Measurements from ENCODE around the gene ALDH3A2.

The ALDH3A2 gene

GRCh38 chr17:19648475-19649273 lies at the start of gene ALDH3A2:
TSS of gene ALDH3A2 (plus strand) at chr17:19648751. CDS start at chr17:19648972, 221 bp downstream.
- peak; percentile 31 for FAIRE-seq

GRCh38 chr17:19610311-19610710 lies 38.2 kb upstream of the ALDH3A2 start:
- FAIRE-seq: no peak

- FAIRE-seq: no peak
These were observed 37.7 kb upstream of the ALDH3A2 start for GRCh38 chr17:19610879-19611278.

- no peak for FAIRE-seq
These were observed 34.6 kb upstream of the ALDH3A2 start for GRCh38 chr17:19613979-19614378.

GRCh38 chr17:19614900-19615299 lies 33.7 kb upstream of the ALDH3A2 start:
- FAIRE-seq: no peak

DNA sequence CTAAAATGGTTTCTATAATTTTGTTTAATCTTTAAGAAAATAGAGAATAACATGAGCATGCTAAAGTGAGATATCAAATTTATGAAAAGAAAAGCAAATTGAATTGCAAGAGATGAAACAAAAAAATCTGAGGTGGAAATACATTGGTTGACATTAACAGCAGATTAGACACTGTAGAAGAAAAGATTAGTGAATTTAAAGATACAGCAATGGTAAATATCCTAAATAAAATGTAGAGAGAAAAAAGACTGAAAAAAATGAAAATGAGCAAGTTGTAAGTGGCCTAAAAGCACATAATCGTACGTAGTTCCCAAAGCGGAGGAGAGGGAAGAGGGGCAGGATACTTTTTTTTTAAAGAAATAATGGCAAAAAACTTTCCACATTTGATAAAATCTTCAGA lies 30.5 kb upstream of the ALDH3A2 start:
- no peak for FAIRE-seq

GRCh38 chr17:19619705-19620325 lies 28.7 kb upstream of the ALDH3A2 start:
- no peak for FAIRE-seq

DNA sequence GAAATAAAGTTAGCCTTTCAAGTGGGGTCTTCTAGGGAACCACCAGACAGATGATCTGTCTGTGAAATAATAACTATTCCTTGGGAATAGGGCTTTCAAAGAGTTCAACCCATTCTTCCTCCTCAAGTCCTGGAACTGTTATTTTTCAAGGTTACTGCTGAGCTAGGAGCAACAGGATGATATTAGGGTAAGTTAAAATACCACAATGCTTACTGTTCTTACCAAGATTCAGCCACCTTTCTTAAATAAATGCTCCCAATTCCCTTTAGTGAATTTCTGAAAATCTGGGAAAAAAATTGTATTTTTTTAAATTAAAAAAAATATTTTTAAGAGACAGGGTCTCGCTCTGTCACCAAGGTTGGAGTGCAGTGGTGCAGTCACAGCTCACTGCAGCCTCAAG lies 26.9 kb upstream of the ALDH3A2 start:
- no peak for FAIRE-seq

DNA sequence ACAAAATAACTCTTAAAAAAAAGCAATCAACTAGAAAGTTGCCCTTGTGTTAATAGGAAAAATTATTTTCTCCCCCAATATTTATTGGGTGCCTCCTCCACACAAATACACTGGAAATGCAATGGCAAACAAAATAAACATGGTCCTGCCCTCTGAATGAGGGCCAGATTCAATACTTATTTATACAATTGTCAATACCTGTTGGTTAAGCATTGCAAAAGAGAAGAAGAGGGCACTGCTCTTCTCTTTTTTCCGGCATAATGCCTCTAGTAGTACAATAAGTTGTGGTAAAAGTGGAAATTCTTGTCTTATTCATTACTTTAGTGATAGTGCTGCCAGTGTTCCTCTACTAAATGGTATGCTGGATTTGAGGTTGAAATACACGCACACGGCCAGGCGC lies 22.5 kb upstream of the ALDH3A2 start:
- FAIRE-seq: no peak

GRCh38 chr17:19629449-19629848 lies 19.1 kb upstream of the ALDH3A2 start:
- no peak for FAIRE-seq

- FAIRE-seq: no peak
These were observed 18.5 kb upstream of the ALDH3A2 start for GRCh38 chr17:19630035-19630434.

GRCh38 chr17:19630661-19631060 lies 17.9 kb upstream of the ALDH3A2 start:
- FAIRE-seq: no peak

DNA sequence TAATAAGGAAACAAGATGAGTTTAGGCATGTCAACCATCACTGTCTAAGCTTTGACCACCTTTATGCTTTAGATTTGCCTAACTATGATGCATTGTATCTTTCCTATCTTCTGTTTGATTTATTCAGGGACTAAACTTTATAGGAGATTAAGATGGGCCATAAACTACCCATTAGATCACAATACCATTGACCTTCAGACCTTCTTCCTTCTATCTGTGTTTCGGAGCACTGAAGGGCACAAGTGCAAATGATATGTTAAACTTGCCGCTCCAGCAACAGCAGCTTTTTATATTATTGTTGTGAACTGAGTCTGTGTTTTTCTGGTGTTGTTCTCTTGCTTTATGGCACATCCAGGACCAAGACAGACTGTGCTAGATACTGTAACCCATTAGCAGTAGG lies 16.6 kb upstream of the ALDH3A2 start:
- no peak for FAIRE-seq

- no peak for FAIRE-seq
These were observed 6.7 kb upstream of the ALDH3A2 start for GRCh38 chr17:19641687-19642372.

DNA sequence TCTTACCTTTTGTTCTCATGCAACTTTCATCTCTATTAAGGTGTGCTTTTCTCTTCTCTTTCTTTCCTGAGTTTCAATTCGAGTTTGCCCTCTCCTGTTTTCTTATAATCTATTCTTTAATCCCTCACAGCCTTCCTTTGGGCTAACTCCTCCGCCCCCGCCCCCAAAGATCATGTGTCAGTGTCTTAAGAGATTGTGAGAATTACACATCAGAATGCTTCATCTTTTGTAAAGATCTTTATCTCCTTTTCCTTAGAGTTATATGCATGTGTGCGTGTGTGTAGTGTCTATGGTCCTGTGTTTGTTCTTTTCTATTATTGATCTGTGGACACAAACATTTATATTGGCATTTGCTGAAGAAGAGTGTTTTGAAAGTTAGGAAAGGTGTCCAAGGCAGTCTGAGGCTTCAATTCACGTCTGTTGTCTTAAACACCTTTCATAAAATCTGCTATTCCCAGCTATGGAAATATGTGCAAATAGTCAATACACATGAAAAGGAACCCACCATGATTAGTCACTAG lies 6.1 kb upstream of the ALDH3A2 start:
- no peak for FAIRE-seq

GRCh38 chr17:19644493-19645210 lies 3.9 kb upstream of the ALDH3A2 start:
- no peak for FAIRE-seq

DNA sequence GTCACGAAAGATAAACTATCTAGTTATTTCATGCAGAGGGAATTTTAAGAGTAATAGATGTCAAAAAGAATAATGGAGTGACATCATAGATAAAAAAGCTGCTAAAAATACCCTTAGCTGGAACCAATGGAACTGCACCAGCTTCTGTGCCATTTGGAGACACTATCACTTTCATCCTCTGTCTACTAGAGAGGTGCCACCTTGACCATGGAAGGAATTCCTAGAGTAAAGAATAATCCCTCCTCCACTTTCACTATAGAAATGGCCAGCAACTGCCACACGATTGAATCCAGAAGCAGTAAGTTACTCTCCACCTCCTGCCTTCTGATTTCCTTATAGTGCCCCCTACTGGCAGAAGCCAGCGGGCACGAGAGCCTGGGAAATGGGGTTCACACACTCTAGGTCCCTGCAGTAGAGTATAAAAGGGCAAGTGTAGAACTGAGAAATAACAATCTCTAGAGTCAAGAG lies 2.8 kb upstream of the ALDH3A2 start:
- FAIRE-seq: peak; percentile 57

DNA sequence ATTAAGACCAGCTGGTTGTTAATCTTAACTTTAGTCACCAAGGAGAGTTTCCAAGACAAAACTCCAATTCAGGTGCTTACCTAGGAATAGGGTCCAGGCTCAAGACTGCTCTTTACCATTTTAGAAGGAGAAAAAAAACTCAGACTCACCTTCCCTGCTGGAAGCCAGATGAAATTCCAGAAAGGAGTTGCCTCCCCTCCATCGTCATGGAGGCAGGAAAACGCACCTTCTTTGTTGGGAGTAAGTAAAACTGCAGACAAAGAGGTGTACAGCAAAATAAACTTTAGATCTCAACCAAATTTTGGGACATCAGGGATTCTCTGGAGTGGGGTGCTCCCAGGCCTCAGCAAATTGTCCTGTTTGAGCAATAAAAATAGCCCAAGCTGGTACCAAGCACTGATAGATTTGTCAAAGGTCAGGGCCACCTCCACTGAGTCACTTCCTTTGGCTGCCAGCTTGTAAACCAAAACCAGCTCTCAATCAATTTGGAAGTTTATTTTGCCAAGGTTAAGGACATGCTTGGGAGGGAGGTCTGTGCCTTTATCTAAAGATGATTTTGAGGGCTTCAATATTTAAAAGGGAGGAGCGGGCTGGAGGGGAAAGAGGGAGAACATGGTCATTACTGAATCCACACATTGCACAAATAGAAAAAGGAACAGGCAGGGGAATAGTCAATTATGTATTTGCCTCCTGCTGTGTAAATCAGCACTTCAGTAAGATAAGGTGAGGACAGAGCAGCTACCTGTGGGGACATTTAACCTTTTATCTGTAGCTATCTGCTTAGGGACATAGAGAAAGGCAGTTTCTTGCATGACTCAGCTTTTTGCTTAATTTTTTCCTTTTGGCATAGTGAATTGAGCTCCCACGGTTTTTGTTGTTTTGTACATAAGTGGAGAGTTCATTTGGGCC lies 1.5 kb upstream of the ALDH3A2 start:
- no peak for FAIRE-seq

DNA sequence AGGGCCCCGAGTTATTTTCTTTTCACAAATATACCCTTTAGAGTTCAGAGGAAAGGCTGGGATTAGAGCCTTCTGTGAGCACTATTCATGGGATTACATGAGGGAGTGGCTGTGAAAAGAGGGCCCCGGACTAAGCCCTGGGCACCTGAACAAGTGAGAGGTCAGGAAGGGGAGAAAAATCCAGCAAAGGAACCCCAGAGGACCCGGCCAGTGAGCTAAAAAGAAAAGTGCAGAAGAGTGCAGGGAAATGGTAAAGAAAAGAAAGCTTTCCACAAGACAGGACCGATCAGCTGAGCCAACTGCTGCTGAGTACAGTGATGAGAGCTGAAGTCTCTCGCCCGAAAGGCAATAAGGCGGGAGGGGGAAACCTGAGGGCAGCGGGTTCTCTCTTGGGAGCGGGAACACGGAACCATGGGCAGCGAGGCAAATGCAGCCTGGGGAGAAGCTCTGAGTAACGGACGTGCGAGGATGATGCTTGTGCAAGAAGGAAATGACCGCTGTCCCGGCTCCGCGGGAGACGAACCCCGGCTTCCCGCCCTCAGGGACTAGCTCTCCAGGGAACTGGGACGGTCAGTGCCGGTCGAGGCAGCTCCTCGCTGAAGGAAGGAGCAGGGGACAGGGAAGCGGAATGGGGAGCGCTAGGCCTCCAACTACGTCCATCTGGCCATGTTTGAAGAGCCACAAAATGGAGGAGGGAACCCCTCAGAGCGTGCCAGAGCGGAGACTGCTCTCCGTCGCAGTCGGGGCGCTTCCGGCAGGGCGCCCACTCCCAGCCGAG lies 665 bp upstream of the ALDH3A2 start:
- FAIRE-seq: no peak

DNA sequence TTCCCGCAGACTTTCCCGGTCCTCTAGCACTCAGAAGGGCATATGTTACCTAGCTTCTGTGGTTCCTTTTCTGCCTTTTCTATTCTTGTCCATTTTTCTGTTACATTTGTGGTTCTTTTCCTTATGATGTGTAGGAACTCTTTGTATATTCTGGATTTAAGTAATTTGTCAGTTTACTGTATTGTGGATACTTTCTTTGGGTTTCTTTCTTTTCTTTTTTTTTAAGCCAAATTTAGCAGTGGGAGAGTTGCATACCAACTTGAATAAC lies 657 bp downstream of the ALDH3A2 start:
- no peak for FAIRE-seq

- no peak for FAIRE-seq
These were observed 2.3 kb downstream of the ALDH3A2 start for GRCh38 chr17:19650826-19651225.
